Subcutaneous adipose tissue (tissue), 4 donors: ENCODE data around the gene LSM6. TPM values are rescaled to one million over a fixed set of nuclear protein-coding genes. Genes with fewer than 3 reads are reported as not detected.

Experiments used
- total RNA-seq, 4 donors: library from RNA; depleted of rRNA; stranded (reverse); fragments of >200 nt; gene quantifications; one replicate each; pipeline ENCODE4 v1.1.0, GENCODE V29; 2016
- TF ChIP-seq, protein P1 (sequence below): fragments of 450-650 bp; IDR thresholded peaks from one replicate; pipeline ENCODE4 v1.5.1; 2016; ENCODE audit warnings: low read depth, mild to moderate bottlenecking, control low read depth, antibody characterized with exemption, moderate library complexity

Gene LSM6
- total RNA-seq, 4 donors from 2014 or later = 46.7 to 59.7 (median 49.7) TPM

DNA sequence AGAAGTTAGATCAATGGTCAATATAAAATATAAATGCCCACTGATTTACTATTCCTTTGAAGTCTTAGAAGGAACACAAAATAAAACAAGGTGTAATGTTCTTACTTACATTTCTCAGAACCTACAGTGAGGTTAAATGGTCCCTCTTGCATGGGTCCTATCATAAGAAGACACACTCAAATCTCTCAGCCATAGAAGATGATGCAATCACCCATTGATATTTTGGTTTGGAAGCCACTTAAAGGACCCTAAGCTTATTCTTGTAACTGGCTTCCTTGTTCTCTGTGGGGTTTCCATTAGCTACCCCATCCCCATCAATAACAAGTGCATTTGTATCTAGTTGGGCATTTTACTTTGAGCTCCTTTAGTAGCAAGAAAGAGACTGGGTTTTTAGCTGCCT, 53.9 kb downstream of the LSM6 start:
- TF ChIP-seq, protein P1, sequence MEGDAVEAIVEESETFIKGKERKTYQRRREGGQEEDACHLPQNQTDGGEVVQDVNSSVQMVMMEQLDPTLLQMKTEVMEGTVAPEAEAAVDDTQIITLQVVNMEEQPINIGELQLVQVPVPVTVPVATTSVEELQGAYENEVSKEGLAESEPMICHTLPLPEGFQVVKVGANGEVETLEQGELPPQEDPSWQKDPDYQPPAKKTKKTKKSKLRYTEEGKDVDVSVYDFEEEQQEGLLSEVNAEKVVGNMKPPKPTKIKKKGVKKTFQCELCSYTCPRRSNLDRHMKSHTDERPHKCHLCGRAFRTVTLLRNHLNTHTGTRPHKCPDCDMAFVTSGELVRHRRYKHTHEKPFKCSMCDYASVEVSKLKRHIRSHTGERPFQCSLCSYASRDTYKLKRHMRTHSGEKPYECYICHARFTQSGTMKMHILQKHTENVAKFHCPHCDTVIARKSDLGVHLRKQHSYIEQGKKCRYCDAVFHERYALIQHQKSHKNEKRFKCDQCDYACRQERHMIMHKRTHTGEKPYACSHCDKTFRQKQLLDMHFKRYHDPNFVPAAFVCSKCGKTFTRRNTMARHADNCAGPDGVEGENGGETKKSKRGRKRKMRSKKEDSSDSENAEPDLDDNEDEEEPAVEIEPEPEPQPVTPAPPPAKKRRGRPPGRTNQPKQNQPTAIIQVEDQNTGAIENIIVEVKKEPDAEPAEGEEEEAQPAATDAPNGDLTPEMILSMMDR = no peak

DNA sequence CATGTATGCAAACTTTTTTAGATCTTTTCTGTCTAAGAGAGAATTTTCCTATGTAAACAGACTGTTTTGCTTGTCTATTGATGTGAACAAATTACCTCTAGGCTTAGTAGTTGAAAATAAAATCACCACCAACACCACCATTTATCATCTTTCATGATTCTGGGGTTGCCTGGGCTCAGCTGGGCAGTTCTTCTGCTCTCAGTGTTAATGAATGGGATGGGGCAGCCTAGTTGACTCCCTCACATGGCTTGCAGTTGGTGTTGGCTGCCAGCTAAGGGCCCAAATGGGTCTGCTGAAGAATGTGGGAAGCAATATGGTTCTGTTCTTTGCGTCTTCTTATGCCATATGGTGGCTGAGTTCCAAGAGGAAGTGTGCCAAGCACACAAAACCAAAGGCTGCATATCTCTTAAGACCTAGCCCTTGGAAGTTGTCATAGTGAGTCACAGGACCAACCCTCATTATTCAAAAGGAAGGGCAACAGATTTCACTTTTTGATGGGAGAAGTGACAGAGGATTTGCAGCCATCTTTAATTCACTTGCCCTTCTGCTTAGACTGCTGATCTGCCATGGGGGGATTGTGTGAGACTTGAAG, 56.7 kb downstream of the LSM6 start:
- TF ChIP-seq, protein P1 = no peak

DNA sequence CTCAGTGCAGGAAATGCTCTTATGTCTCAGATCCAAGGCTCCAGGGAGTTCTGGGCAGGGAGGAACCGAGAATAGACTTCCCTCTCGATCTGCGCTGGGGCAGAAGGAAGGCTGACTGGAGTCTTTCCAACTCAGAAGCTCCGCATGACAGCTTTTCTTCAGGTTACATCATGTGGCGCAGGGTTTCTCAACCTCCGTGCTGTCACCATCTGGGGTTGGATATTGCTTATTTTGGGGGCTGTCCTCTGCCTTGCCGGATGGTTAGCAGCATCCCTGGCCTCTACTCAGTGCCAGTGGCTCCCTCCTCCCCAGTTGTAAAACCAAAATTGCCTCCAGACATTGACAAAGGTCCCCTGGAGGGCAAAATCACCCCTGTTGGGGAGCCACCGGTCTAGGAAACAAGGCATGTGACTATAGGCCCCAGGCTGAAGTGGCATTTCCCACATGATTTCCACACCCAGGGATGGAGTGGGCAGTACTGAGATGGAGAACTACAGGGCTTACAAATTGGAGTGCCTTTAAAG, 60.2 kb downstream of the LSM6 start:
- TF ChIP-seq, protein P1 = no peak

DNA sequence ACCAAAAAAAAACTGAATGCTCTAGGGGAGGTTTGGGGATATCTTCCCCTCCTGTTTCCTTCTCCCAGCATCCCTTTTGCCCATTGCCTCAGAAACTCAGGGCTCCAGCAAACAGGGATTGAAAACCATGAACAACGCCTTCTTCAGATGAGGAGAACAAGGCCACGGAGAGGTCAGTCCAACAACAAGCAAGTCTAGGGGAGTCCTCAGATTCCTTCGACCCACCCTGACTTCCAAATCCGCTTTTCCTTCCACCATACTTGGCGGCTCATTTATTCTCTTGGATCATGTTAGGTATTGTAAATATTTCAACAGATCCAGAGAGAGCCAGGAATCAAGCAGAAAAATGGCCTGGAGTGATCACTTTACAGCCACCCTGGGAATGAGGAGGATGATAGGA, 60.7 kb downstream of the LSM6 start:
- TF ChIP-seq, protein P1 = no peak

DNA sequence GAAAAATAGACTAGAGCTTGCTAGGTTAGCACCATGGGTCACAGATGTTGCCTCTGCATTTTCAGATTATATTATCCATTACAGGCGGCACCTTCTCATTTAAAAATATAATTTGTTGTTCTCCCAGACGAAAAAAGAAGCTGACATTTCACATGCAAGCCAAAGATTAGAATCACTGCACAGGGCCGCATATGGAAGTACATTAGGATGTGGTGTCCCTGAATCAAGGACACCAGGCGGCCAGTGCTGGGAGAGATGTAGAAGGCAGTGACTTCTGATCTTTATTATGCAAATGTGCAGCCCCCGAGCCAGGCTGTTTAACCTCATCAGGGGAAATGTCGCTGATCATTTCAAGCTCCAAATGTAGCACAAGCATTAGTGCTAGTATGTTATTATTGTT, 61.6 kb downstream of the LSM6 start:
- TF ChIP-seq, protein P1 = no peak

DNA sequence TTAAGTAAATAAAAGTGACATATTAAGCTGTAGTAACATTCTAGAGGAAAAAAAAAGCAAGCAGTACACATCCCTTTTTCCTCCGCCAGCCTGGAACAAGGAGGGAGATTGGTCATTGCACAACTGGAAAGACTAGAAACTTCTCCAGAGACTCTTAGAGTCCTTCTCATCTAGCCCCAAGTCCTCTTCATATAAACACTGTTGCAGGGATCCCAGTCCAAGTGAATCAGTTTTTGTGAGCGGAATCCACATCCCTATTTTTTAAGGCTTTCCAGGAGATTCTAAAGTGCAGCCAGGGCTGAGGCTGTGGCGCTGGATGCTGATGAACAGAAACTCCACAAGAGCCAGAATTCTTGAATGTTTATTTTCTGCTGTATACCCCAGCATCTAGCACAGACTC, 62.6 kb downstream of the LSM6 start:
- TF ChIP-seq, protein P1 = no peak

Other genes with a start within 250 kb of the LSM6 start
- 10 to 100 TPM in 1 of 4 donors, 1 to 10 TPM in 3; 8.1 to 21.7 (median 8.3) TPM for gene ZNF827, start 236.9 kb upstream of the LSM6 start, total RNA-seq
- gene REELD1, start 38.8 kb downstream of the LSM6 start, total RNA-seq = 1 to 10 TPM in 3 of 4 donors, not detected in 1; 1.3 to 2.2 (median 1.5) TPM